ENCODE results near the gene PAX5. TPM values are rescaled to one million over a fixed set of nuclear protein-coding genes. Genes with fewer than 3 reads are reported as not detected.

The PAX5 gene
- total and polyA plus RNA-seq, 5 donors from 2014 or later: 0.02 to 0.94 (median 0.15) TPM; not detected in 2

- no peak overlapping the region for H3K27ac ChIP-seq (ENCODE audit: insufficient read depth, low read length, poor library complexity, severe bottlenecking)
- peaks cover 39% of the 10 kb centered on the region for H3K27me3 Mint-ChIP-seq
- no peaks in the 10 kb centered on the region for H3K36me3 Mint-ChIP-seq
- ATAC-seq (ENCODE audit: low read depth in 2 of 2) (no peak), DNase-seq (no peak)
- no peak overlapping the region for H3K4me3 ChIP-seq (ENCODE audit: low read depth, low read length)
- no peaks in the 10 kb centered on the region for H3K9me3 ChIP-seq (ENCODE audit: control insufficient read depth in 2 of 2, low read length in 2 of 2)
- peaks cover 12% of the 10 kb centered on the region for H3K27me3 ChIP-seq (ENCODE audit: control insufficient read depth, insufficient read depth, low read length)
- H3K36me3 ChIP-seq (ENCODE audit: control insufficient read depth, insufficient read depth, low read length): no peaks in the 10 kb centered on the region
- H3K4me3 Mint-ChIP-seq: no peak overlapping the region
- H3K4me1 Mint-ChIP-seq: peaks cover 0 to 4% (median 0%) of the 10 kb centered on the region in 4 donors
- H3K9me3 Mint-ChIP-seq: peaks cover 0 to 3% (median 0%) of the 10 kb centered on the region in 7 donors
- no peak overlapping the region for H3K27ac Mint-ChIP-seq
- H3K4me1 ChIP-seq (ENCODE audit: control insufficient read depth, insufficient read depth, low read length, poor library complexity, severe bottlenecking): no peaks in the 10 kb centered on the region
These were observed 74.1 kb downstream of the PAX5 start for GRCh38 chr9:36959681-36960574.

- H3K9me3 Mint-ChIP-seq: peaks cover 0 to 7% (median 2%) of the 10 kb centered on the region in 7 donors
- no peaks in the 10 kb centered on the region for H3K36me3 Mint-ChIP-seq
- Histone ChIP-seq H3K4me1 (ENCODE audit: control insufficient read depth, insufficient read depth, low read length, poor library complexity, severe bottlenecking) (no peaks in the 10 kb centered on the region), H3K4me3 (ENCODE audit: low read depth, low read length) (no peak overlapping the region), H3K9me3 (ENCODE audit: control insufficient read depth in 2 of 2, low read length in 2 of 2) (no peaks in the 10 kb centered on the region), H3K27ac (ENCODE audit: insufficient read depth, low read length, poor library complexity, severe bottlenecking) (no peak overlapping the region), H3K27me3 (ENCODE audit: control insufficient read depth, insufficient read depth, low read length) (peaks cover 21% of the 10 kb centered on the region), H3K36me3 (ENCODE audit: control insufficient read depth, insufficient read depth, low read length) (no peaks in the 10 kb centered on the region)
- no peak for DNase-seq
- peak overlapping the region in 1 of 4 donors; percentile 4 for H3K4me3 Mint-ChIP-seq
- peaks cover 50% of the 10 kb centered on the region for H3K27me3 Mint-ChIP-seq
- peaks cover 0 to 4% (median 0%) of the 10 kb centered on the region in 4 donors for H3K4me1 Mint-ChIP-seq
- H3K27ac Mint-ChIP-seq: no peak overlapping the region
- no peak for ATAC-seq (ENCODE audit: low read depth in 2 of 2)
These were observed 77.2 kb downstream of the PAX5 start for GRCh38 chr9:36956908-36957307.

DNA sequence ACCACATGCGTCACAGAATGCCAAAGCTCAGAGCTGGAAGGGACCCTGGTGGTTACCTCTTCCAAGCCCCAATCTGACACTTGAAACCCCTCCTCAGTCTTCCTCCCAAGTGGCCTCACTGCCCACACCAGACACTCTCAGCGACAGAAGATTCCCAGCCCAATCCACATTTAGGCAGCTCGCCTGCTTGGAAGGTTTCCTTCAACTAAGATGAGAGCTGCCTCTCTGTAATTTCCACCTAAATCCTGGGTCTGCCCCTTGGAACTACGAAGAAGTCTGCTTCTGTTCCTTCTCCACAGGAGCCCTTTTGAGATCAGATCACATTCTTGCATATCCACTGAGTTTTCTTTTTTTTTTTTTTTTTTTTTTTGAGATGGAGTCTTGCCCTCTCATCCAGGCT, 83.7 kb downstream of the PAX5 start:
- Histone ChIP-seq H3K4me1 (ENCODE audit: control insufficient read depth, insufficient read depth, low read length, poor library complexity, severe bottlenecking) (no peaks in the 10 kb centered on the region), H3K9me3 (ENCODE audit: control insufficient read depth in 2 of 2, low read length in 2 of 2) (no peaks in the 10 kb centered on the region), H3K4me3 (ENCODE audit: low read depth, low read length) (no peak overlapping the region), H3K27ac (ENCODE audit: insufficient read depth, low read length, poor library complexity, severe bottlenecking) (no peak overlapping the region), H3K27me3 (ENCODE audit: control insufficient read depth, insufficient read depth, low read length) (peaks cover 12% of the 10 kb centered on the region), H3K36me3 (ENCODE audit: control insufficient read depth, insufficient read depth, low read length) (no peaks in the 10 kb centered on the region)
- Mint-ChIP-seq H3K4me3 (no peak overlapping the region), H3K9me3 (peaks cover 0 to 5% (median 0%) of the 10 kb centered on the region in 7 donors), H3K4me1 (no peaks in the 10 kb centered on the region), H3K27me3 (peaks cover 24% of the 10 kb centered on the region), H3K27ac (no peak overlapping the region), H3K36me3 (no peaks in the 10 kb centered on the region)
- DNase-seq (no peak), ATAC-seq (ENCODE audit: low read depth in 2 of 2) (no peak)

DNA sequence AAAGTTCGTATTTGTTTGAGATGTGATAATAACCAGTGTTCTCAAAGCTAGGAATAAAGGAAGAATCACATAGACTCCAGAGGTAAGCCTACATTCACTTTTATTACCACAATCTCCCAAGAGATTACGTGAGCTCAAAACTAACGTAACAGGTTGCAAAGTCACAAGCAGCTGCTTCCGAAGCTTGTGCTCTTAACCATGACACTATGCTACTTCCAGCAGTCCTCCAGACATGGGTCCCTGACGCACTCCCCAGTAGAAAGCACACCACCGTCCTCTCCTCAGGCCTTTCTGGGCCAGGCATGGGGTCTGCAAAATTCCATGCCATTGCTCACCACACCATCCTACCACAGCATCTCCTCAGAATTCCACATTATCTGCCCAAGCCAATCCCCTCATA, 84.6 kb downstream of the PAX5 start:
- Mint-ChIP-seq H3K27ac (no peak overlapping the region), H3K36me3 (no peaks in the 10 kb centered on the region), H3K9me3 (peaks cover 0 to 5% (median 0%) of the 10 kb centered on the region in 7 donors), H3K27me3 (peaks cover 24% of the 10 kb centered on the region), H3K4me3 (no peak overlapping the region), H3K4me1 (no peaks in the 10 kb centered on the region)
- Histone ChIP-seq H3K27ac (ENCODE audit: insufficient read depth, low read length, poor library complexity, severe bottlenecking) (no peak overlapping the region), H3K36me3 (ENCODE audit: control insufficient read depth, insufficient read depth, low read length) (no peaks in the 10 kb centered on the region), H3K4me1 (ENCODE audit: control insufficient read depth, insufficient read depth, low read length, poor library complexity, severe bottlenecking) (no peaks in the 10 kb centered on the region), H3K9me3 (ENCODE audit: control insufficient read depth in 2 of 2, low read length in 2 of 2) (no peaks in the 10 kb centered on the region), H3K27me3 (ENCODE audit: control insufficient read depth, insufficient read depth, low read length) (peaks cover 4% of the 10 kb centered on the region), H3K4me3 (ENCODE audit: low read depth, low read length) (no peak overlapping the region)
- DNase-seq (no peak), ATAC-seq (ENCODE audit: low read depth in 2 of 2) (no peak)

- ATAC-seq (ENCODE audit: low read depth in 2 of 2): no peak
- Histone ChIP-seq H3K27me3 (ENCODE audit: control insufficient read depth, insufficient read depth, low read length) (no peaks in the 10 kb centered on the region), H3K36me3 (ENCODE audit: control insufficient read depth, insufficient read depth, low read length) (no peaks in the 10 kb centered on the region), H3K27ac (ENCODE audit: insufficient read depth, low read length, poor library complexity, severe bottlenecking) (no peak overlapping the region), H3K9me3 (ENCODE audit: control insufficient read depth in 2 of 2, low read length in 2 of 2) (no peaks in the 10 kb centered on the region), H3K4me1 (ENCODE audit: control insufficient read depth, insufficient read depth, low read length, poor library complexity, severe bottlenecking) (no peaks in the 10 kb centered on the region), H3K4me3 (ENCODE audit: low read depth, low read length) (no peak overlapping the region)
- Mint-ChIP-seq H3K27ac (no peak overlapping the region), H3K4me3 (no peak overlapping the region), H3K27me3 (peaks cover 23% of the 10 kb centered on the region), H3K4me1 (no peaks in the 10 kb centered on the region), H3K9me3 (peaks cover 0 to 2% (median 0%) of the 10 kb centered on the region in 7 donors), H3K36me3 (no peaks in the 10 kb centered on the region)
- no peak for DNase-seq
These were observed 86.0 kb downstream of the PAX5 start for GRCh38 chr9:36948051-36948450.

DNA sequence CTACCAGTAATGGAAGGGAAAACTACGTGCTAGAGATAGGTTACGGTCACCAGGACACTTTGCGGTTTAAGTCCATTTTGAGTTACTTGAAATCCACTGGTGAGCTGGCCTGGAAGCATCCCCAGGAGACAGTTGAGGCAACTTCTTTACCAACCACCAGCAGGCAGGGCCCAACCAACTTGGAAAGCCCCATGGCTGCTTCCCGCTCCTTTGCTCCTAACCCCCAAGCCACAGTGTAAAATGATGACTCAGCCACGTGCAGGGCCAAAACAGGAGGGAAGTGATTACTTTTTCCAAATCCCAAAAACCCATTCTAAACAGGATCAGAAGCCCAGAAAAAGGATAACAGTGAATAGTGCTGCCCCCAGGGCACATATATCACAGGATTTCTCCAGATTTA, 87.4 kb downstream of the PAX5 start:
- Mint-ChIP-seq H3K27me3 (peaks cover 13% of the 10 kb centered on the region), H3K4me3 (no peak overlapping the region), H3K36me3 (no peaks in the 10 kb centered on the region), H3K27ac (no peak overlapping the region), H3K9me3 (no peaks in the 10 kb centered on the region), H3K4me1 (no peaks in the 10 kb centered on the region)
- DNase-seq: no peak
- Histone ChIP-seq H3K4me1 (ENCODE audit: control insufficient read depth, insufficient read depth, low read length, poor library complexity, severe bottlenecking) (no peaks in the 10 kb centered on the region), H3K4me3 (ENCODE audit: low read depth, low read length) (no peak overlapping the region), H3K9me3 (ENCODE audit: control insufficient read depth in 2 of 2, low read length in 2 of 2) (no peaks in the 10 kb centered on the region), H3K27me3 (ENCODE audit: control insufficient read depth, insufficient read depth, low read length) (no peaks in the 10 kb centered on the region), H3K27ac (ENCODE audit: insufficient read depth, low read length, poor library complexity, severe bottlenecking) (no peak overlapping the region), H3K36me3 (ENCODE audit: control insufficient read depth, insufficient read depth, low read length) (no peaks in the 10 kb centered on the region)
- ATAC-seq (ENCODE audit: low read depth in 2 of 2): no peak

DNA sequence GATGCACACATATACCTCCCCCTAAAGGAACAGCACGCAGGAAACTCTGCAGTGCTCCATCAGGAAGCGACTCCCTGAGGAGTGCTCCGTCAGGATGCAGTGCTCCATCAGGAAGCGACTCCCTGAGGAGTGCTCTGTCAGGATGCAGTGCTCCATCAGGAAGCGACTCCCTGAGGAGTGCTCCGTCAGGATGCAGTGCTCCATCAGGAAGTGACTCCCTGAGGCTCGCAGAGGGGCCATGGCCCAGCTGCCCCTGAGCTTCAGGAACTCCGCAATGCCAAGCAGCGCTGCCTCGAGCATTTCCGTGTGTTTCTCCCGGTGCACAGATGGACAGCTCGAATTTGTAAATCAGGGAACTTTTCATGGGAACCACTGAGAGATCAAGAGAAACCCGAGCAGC, 88.1 kb downstream of the PAX5 start:
- Mint-ChIP-seq H3K4me3 (no peak overlapping the region), H3K36me3 (no peaks in the 10 kb centered on the region), H3K4me1 (no peaks in the 10 kb centered on the region), H3K27me3 (peaks cover 16% of the 10 kb centered on the region), H3K9me3 (no peaks in the 10 kb centered on the region), H3K27ac (no peak overlapping the region)
- ATAC-seq (ENCODE audit: low read depth in 2 of 2) (no peak), DNase-seq (no peak)
- Histone ChIP-seq H3K4me3 (ENCODE audit: low read depth, low read length) (no peak overlapping the region), H3K4me1 (ENCODE audit: control insufficient read depth, insufficient read depth, low read length, poor library complexity, severe bottlenecking) (no peaks in the 10 kb centered on the region), H3K9me3 (ENCODE audit: control insufficient read depth in 2 of 2, low read length in 2 of 2) (no peaks in the 10 kb centered on the region), H3K36me3 (ENCODE audit: control insufficient read depth, insufficient read depth, low read length) (no peaks in the 10 kb centered on the region), H3K27ac (ENCODE audit: insufficient read depth, low read length, poor library complexity, severe bottlenecking) (no peak overlapping the region), H3K27me3 (ENCODE audit: control insufficient read depth, insufficient read depth, low read length) (no peaks in the 10 kb centered on the region)

GRCh38 chr9:36942891-36943290, 91.2 kb downstream of the PAX5 start:
- H3K4me1 Mint-ChIP-seq: no peaks in the 10 kb centered on the region
- Histone ChIP-seq H3K4me3 (ENCODE audit: low read depth, low read length) (no peak overlapping the region), H3K36me3 (ENCODE audit: control insufficient read depth, insufficient read depth, low read length) (no peaks in the 10 kb centered on the region), H3K4me1 (ENCODE audit: control insufficient read depth, insufficient read depth, low read length, poor library complexity, severe bottlenecking) (no peaks in the 10 kb centered on the region), H3K27ac (ENCODE audit: insufficient read depth, low read length, poor library complexity, severe bottlenecking) (no peak overlapping the region), H3K27me3 (ENCODE audit: control insufficient read depth, insufficient read depth, low read length) (no peaks in the 10 kb centered on the region), H3K9me3 (ENCODE audit: control insufficient read depth in 2 of 2, low read length in 2 of 2) (no peaks in the 10 kb centered on the region)
- peaks cover 17% of the 10 kb centered on the region for H3K27me3 Mint-ChIP-seq
- no peak for ATAC-seq (ENCODE audit: low read depth in 2 of 2)
- DNase-seq: no peak
- H3K9me3 Mint-ChIP-seq: no peaks in the 10 kb centered on the region
- no peak overlapping the region for H3K27ac Mint-ChIP-seq
- H3K36me3 Mint-ChIP-seq: no peaks in the 10 kb centered on the region
- no peak overlapping the region for H3K4me3 Mint-ChIP-seq

All from CD4-positive, CD25-positive, alpha-beta regulatory T cell (primary cell).